ENCODE measurements around the gene CATSPER4. TPM values are rescaled to one million over a fixed set of nuclear protein-coding genes. Genes with fewer than 3 reads are reported as not detected.

The CATSPER4 gene
- total RNA-seq, 1 experiment from 2014 or later: 0.35 TPM

DNA sequence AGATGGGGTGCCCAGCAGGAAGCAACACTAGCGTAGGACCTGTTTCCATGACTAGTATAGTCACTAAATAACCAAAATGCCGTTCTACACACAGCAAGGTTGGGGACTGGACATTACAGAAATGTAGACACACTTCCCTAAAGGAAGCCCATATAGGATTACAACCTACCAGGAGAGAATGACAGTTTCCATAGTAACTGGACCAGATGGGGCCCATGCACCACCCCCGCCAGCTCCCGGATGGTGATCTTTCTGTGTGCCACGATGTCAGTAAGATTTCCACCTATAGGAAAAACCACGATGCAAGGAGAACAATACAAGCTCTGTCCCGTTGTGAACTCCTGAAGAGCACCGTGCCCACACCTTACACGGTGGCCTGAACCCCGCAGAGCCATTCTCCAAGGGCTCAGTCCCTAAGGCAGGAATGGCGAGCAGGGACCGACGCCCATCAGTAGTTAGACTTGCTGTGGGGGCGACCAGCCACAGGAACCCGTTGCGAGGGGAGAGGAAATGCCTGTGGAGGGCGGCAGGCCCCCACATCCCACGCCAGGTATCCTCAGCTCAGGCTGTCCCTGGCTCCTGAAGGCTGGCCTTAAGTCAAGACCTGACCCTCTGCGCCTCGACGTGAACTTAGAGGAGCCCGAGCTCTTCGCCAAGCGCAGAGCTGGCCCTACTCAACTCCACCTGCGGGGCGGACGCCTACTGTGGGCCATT, 30.0 kb downstream of the CATSPER4 start (continued):
- TF ChIP-seq CREM (CRISPR knock-in tag; IDR thresholded peaks at IDR 0.05) (no peak), ZNF281 (CRISPR knock-in tag; IDR thresholded peaks at IDR 0.05) (no peak), SOX15 (CRISPR knock-in tag; IDR thresholded peaks at IDR 0.05) (no peak)
- TF ChIP-seq, protein P1, sequence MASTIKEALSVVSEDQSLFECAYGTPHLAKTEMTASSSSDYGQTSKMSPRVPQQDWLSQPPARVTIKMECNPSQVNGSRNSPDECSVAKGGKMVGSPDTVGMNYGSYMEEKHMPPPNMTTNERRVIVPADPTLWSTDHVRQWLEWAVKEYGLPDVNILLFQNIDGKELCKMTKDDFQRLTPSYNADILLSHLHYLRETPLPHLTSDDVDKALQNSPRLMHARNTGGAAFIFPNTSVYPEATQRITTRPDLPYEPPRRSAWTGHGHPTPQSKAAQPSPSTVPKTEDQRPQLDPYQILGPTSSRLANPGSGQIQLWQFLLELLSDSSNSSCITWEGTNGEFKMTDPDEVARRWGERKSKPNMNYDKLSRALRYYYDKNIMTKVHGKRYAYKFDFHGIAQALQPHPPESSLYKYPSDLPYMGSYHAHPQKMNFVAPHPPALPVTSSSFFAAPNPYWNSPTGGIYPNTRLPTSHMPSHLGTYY (CRISPR knock-in tag; IDR thresholded peaks at IDR 0.05): no peak
- TF ChIP-seq, protein P2, sequence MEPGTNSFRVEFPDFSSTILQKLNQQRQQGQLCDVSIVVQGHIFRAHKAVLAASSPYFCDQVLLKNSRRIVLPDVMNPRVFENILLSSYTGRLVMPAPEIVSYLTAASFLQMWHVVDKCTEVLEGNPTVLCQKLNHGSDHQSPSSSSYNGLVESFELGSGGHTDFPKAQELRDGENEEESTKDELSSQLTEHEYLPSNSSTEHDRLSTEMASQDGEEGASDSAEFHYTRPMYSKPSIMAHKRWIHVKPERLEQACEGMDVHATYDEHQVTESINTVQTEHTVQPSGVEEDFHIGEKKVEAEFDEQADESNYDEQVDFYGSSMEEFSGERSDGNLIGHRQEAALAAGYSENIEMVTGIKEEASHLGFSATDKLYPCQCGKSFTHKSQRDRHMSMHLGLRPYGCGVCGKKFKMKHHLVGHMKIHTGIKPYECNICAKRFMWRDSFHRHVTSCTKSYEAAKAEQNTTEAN (CRISPR knock-in tag; IDR thresholded peaks at IDR 0.05): no peak

DNA sequence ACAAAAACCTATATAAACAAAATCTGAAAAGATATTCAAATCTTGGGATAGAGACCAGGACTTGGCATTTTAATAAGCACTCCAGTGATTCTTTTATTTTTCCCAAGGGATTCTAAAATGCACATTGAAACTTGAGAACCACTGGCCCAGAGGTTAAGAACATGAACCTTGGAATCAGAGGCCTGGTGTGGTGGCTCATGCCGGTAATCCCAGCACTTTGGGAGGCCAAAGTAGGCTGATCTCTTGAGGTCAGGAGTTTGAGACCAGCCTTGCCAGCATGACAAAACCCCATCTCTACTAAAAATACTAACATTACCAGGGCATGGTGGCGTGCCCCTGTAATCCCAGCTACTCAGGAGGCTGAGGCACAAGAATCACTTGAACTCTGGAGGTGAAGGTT, 30.7 kb downstream of the CATSPER4 start:
- no peak for DNase-seq (ENCODE audit: low spot score)
- Mint-ChIP-seq H3K36me3 (no peaks in the 10 kb centered on the region), H3K4me3 (no peak overlapping the region), H3K27me3 (ENCODE audit: low read depth) (peaks cover 23% of the 10 kb centered on the region), H3K27ac (no peak overlapping the region), H3K4me1 (peaks cover 15% of the 10 kb centered on the region), H3K9me3 (no peaks in the 10 kb centered on the region)
- TF ChIP-seq FOXJ3 (CRISPR knock-in tag; IDR thresholded peaks at IDR 0.05; ENCODE audit: borderline replicate concordance): no peak
- no peak for TF ChIP-seq STAT6 (CRISPR knock-in tag; conservative IDR thresholded peaks at IDR 0.05; ENCODE audit: low read depth)
- ATAC-seq: no peak
- ChIA-PET POLR2A (interaction anchor here (0.7 kb wide), 1 partner anchor 31 kb away, joined by 5 read pairs; no protein-coding TSS in a partner anchor), CTCF (interaction anchor here (0.8 to 2.2 kb wide), 6 partner anchors 13 to 58 kb away, joined by 4 to 10 read pairs (median 4); partner anchors contain the start of genes CATSPER4, CEP85, SH3BGRL3 and ZNF593)

DNA sequence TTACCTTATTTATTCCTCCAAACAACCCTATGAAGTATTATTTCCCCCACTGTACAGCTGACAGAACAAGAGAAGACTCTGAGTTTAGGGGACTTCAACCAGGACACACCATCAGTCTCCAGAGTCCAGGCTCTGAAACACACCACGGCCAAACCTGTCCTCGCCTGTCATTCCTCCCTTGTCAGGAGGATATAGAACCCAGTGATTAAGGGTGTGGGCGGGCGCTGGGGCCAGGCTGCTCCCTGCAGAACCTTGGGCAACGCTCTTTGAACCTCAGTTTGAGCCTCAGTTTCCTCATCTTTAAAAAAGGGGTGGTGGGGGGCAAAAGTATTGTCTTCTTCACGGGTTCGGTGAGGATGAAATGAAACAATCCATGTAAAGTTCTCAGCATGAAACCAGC, 34.2 kb downstream of the CATSPER4 start:
- ATAC-seq (no peak), DNase-seq (ENCODE audit: low spot score) (no peak)
- Mint-ChIP-seq H3K9me3 (no peaks in the 10 kb centered on the region), H3K4me3 (peak overlapping the region; percentile 75), H3K27me3 (ENCODE audit: low read depth) (peaks cover 45% of the 10 kb centered on the region), H3K27ac (no peak overlapping the region), H3K4me1 (peaks cover 14% of the 10 kb centered on the region), H3K36me3 (no peaks in the 10 kb centered on the region)
- CTCF ChIA-PET: interaction anchor here (1.5 to 4.1 kb wide), 3 partner anchors 10 to 55 kb away, joined by 7 to 32 read pairs (median 10); partner anchors contain the start of genes CATSPER4, CEP85 and ZNF593
- POLR2A ChIA-PET: interaction anchor here (1.0 kb wide), 1 partner anchor 9 kb away, joined by 3 read pairs; the partner anchor contains the start of gene CEP85
- TF ChIP-seq ZNF671 (CRISPR knock-in tag; IDR thresholded peaks at IDR 0.05) (no peak), PRDM15 (CRISPR knock-in tag; IDR thresholded peaks at IDR 0.05) (no peak), IRF1 (CRISPR knock-in tag; IDR thresholded peaks at IDR 0.05) (no peak), MLX (CRISPR knock-in tag; IDR thresholded peaks at IDR 0.05) (no peak), NR2C2 (CRISPR knock-in tag; IDR thresholded peaks at IDR 0.05) (no peak), FOXP4 (CRISPR knock-in tag; IDR thresholded peaks at IDR 0.05) (no peak), JUN (CRISPR knock-in tag; IDR thresholded peaks at IDR 0.05) (no peak), TP53 (CRISPR knock-in tag; IDR thresholded peaks at IDR 0.05) (no peak), RORB (CRISPR knock-in tag; IDR thresholded peaks at IDR 0.05) (no peak)
